HEK293 (cell line): ENCODE data around the gene FAM32A.

Experiments used
- CTCF ChIA-PET: fragments of 350-600 bp; formaldehyde crosslinking; extraction: SDS; loops from one replicate; lab custom pipeline; 2021; ENCODE audit warnings: antibody characterized with exemption; lab: Yijun Ruan, JAX
- POLR2A ChIA-PET: fragments of 300-600 bp; formaldehyde crosslinking; extraction: SDS; loops from one replicate; lab custom pipeline; 2020; ENCODE audit warnings: antibody characterized with exemption, inconsistent platforms; lab: Yijun Ruan, JAX
- H3K27ac ChIP-seq: fragments of 200-500 bp; sonication (Bioruptor generic); 2 replicates; pipeline ENCODE4 v1.5.1; 2014; ENCODE audit warnings: low read depth, low read length, control low read depth, inconsistent platforms; ENCODE audit errors: extremely low read depth
- H3K36me3 ChIP-seq, 2 experiments: fragments of 200-500 bp in 1 of 2; sonication (Bioruptor generic) in 1 of 2; 1 replicate in 1 of 2; 2 replicates in 1 of 2; pipeline ENCODE4 v1.5.1; 2014 to 2017; ENCODE audit warnings: inconsistent platforms in 2 of 2, low read length in 2 of 2; ENCODE audit not compliant: control insufficient read depth in 2 of 2, insufficient read depth in 1 of 2
- H3K4me1 ChIP-seq: fragments of 200-500 bp; sonication (Bioruptor generic); 2 replicates; pipeline ENCODE4 v1.5.1; 2014; ENCODE audit warnings: mild to moderate bottlenecking, low read length, inconsistent platforms; ENCODE audit not compliant: control insufficient read depth, insufficient read depth
- H3K4me3 ChIP-seq: 2 replicates; pipeline ENCODE4 v1.5.1; 2011; ENCODE audit warnings: low read depth, mild to moderate bottlenecking, control low read depth, low read length, moderate library complexity
- H3K9me3 ChIP-seq: fragments of 200-500 bp; sonication (Bioruptor generic); 2 replicates; pipeline ENCODE4 v1.5.1; 2014; ENCODE audit warnings: low read depth, low read length, inconsistent platforms; ENCODE audit not compliant: control insufficient read depth, insufficient read depth
- EGR2 ChIP-seq: fragments of 450-650 bp; formaldehyde crosslinking; IDR thresholded peaks from 2 replicates; pipeline ENCODE4 v1.5.1; 2016; ENCODE audit warnings: low read depth, missing biosample characterization, missing genetic modification characterization
- HOXC10 ChIP-seq: sonication (generic); formaldehyde crosslinking; IDR thresholded peaks from 2 replicates; pipeline ENCODE4 v1.8.1; 2023; ENCODE audit warnings: mild to moderate bottlenecking, missing genetic modification reagents
- KLF9 ChIP-seq: fragments of 450-650 bp; formaldehyde crosslinking; IDR thresholded peaks from 2 replicates; pipeline ENCODE4 v1.5.1; 2016; ENCODE audit warnings: missing biosample characterization, missing genetic modification characterization, low read depth
- SALL2 ChIP-seq: fragments of 450-650 bp; formaldehyde crosslinking; IDR thresholded peaks from 2 replicates; pipeline ENCODE4 v1.5.0; 2017; ENCODE audit warnings: missing biosample characterization, mild to moderate bottlenecking, missing genetic modification characterization, borderline replicate concordance
- TCF7L2 ChIP-seq: IDR thresholded peaks from 2 replicates; pipeline ENCODE4 v1.6.1; 2011; ENCODE audit warnings: low read depth, mild to moderate bottlenecking, inconsistent platforms, low read length, moderate library complexity, borderline replicate concordance
- ZBTB7A ChIP-seq: fragments of 450-650 bp; formaldehyde crosslinking; IDR thresholded peaks from 2 replicates; pipeline ENCODE4 v1.5.1; 2016; ENCODE audit warnings: low read depth, missing biosample characterization, missing genetic modification characterization
- ZEB2 ChIP-seq: fragments of 450-650 bp; formaldehyde crosslinking; IDR thresholded peaks from 2 replicates; pipeline ENCODE4 v1.5.1; 2016; ENCODE audit warnings: missing biosample characterization, missing genetic modification characterization
- ZNF114 ChIP-seq: fragments of 450-650 bp; formaldehyde crosslinking; IDR thresholded peaks from 2 replicates; pipeline ENCODE4 v1.5.0; 2017; ENCODE audit warnings: missing biosample characterization, missing genetic modification characterization
- ZNF140 ChIP-seq: fragments of 450-650 bp; formaldehyde crosslinking; IDR thresholded peaks from 2 replicates; pipeline ENCODE4 v1.5.1; 2016; ENCODE audit warnings: missing biosample characterization, missing genetic modification characterization
- ZNF146 ChIP-seq: fragments of 450-650 bp; formaldehyde crosslinking; IDR thresholded peaks from 2 replicates; pipeline ENCODE4 v1.5.1; 2016; ENCODE audit warnings: missing biosample characterization, missing genetic modification characterization
- ZNF202 ChIP-seq: fragments of 450-650 bp; formaldehyde crosslinking; IDR thresholded peaks from 2 replicates; pipeline ENCODE4 v1.5.1; 2016; ENCODE audit warnings: missing biosample characterization, missing genetic modification characterization, borderline replicate concordance
- ZNF350 ChIP-seq: fragments of 450-650 bp; formaldehyde crosslinking; IDR thresholded peaks from 2 replicates; pipeline ENCODE4 v1.5.0; 2017; ENCODE audit warnings: missing biosample characterization, mild to moderate bottlenecking, missing genetic modification characterization
- ZNF473 ChIP-seq: fragments of 450-650 bp; formaldehyde crosslinking; IDR thresholded peaks from 2 replicates; pipeline ENCODE4 v1.5.1; 2017; ENCODE audit warnings: missing biosample characterization, missing genetic modification characterization
- ZNF514 ChIP-seq: fragments of 450-650 bp; formaldehyde crosslinking; IDR thresholded peaks from 2 replicates; pipeline ENCODE4 v1.5.1; 2016; ENCODE audit warnings: missing biosample characterization, missing genetic modification characterization
- ZNF768 ChIP-seq: fragments of 450-650 bp; formaldehyde crosslinking; IDR thresholded peaks from 2 replicates; pipeline ENCODE4 v1.5.1; 2018; ENCODE audit warnings: missing biosample characterization, mild to moderate bottlenecking, missing genetic modification characterization
- ZXDB ChIP-seq: fragments of 450-650 bp; formaldehyde crosslinking; IDR thresholded peaks from 2 replicates; pipeline ENCODE4 v1.5.1; 2016; ENCODE audit warnings: missing biosample characterization, missing genetic modification characterization
- TF ChIP-seq, protein P1 (sequence below): fragments of 450-650 bp; formaldehyde crosslinking; IDR thresholded peaks from 2 replicates; pipeline ENCODE4 v1.5.1; 2016; ENCODE audit warnings: missing biosample characterization, missing genetic modification characterization, borderline replicate concordance
- TF ChIP-seq, protein P2 (sequence below): fragments of 450-650 bp; formaldehyde crosslinking; IDR thresholded peaks from 2 replicates; pipeline ENCODE4 v1.5.1; 2016; ENCODE audit warnings: missing biosample characterization, missing genetic modification characterization
- TF ChIP-seq, protein P3 (sequence below): fragments of 450-650 bp; formaldehyde crosslinking; IDR thresholded peaks from 2 replicates; pipeline ENCODE4 v1.5.1; 2016; ENCODE audit warnings: missing biosample characterization, missing genetic modification characterization
- TF ChIP-seq, protein P4 (sequence below): fragments of 450-650 bp; IDR thresholded peaks from 2 replicates; pipeline ENCODE4 v1.5.1; 2018; ENCODE audit warnings: missing biosample characterization, missing genetic modification characterization
- TF ChIP-seq, protein P5 (sequence below): fragments of 450-650 bp; formaldehyde crosslinking; IDR thresholded peaks from 2 replicates; pipeline ENCODE4 v1.5.1; 2016; ENCODE audit warnings: missing biosample characterization, missing genetic modification characterization, low read depth
- TF ChIP-seq, protein P6 (sequence below): fragments of 450-650 bp; formaldehyde crosslinking; IDR thresholded peaks from 2 replicates; pipeline ENCODE4 v1.5.1; 2016; ENCODE audit warnings: missing biosample characterization, missing genetic modification characterization, borderline replicate concordance

FAM32A gene

DNA sequence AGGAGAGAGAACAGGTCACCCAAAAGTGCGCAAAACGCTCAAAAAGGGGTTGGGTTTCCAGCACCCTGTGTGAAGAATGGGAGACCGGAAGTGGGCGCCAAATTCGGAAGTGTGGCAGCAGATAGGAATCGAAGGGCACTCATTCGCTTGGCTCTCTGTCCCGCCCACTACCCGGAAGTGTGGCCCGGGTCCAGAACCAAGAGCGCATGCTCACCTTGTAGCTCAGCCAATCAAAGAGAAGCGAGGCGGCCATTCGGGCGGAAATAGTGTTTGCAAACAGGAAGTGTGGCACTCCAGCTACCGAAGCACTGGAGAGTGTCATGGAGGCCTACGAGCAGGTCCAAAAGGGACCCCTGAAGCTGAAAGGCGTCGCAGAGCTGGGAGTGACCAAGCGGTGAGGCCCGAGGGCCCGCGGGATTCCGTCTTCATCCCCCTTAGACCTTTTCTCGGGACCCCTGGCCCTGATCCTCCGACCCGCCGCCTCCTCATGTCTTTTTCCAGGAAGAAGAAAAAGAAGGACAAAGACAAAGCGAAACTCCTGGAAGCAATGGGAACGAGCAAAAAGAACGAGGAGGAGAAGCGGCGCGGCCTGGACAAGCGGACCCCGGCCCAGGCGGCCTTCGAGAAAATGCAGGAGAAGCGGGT is at the start of gene FAM32A:
Gene FAM32A, plus strand, starts transcription at position 288 of the 645 bp plus-strand sequence. Its CDS starts 33 bp downstream, at position 321.
- CTCF ChIA-PET = interaction anchor here (0.6 to 2.0 kb wide), 15 partner anchors 8 to 1612 kb away, joined by 3 to 18 read pairs (median 4); partner anchors contain the start of gene AP1M1
- H3K4me1 ChIP-seq = no peaks in the 10 kb centered on the region
- no peak for TF ChIP-seq ZBTB7A (tag by site-specific recombination)
- TF ChIP-seq, protein P1, sequence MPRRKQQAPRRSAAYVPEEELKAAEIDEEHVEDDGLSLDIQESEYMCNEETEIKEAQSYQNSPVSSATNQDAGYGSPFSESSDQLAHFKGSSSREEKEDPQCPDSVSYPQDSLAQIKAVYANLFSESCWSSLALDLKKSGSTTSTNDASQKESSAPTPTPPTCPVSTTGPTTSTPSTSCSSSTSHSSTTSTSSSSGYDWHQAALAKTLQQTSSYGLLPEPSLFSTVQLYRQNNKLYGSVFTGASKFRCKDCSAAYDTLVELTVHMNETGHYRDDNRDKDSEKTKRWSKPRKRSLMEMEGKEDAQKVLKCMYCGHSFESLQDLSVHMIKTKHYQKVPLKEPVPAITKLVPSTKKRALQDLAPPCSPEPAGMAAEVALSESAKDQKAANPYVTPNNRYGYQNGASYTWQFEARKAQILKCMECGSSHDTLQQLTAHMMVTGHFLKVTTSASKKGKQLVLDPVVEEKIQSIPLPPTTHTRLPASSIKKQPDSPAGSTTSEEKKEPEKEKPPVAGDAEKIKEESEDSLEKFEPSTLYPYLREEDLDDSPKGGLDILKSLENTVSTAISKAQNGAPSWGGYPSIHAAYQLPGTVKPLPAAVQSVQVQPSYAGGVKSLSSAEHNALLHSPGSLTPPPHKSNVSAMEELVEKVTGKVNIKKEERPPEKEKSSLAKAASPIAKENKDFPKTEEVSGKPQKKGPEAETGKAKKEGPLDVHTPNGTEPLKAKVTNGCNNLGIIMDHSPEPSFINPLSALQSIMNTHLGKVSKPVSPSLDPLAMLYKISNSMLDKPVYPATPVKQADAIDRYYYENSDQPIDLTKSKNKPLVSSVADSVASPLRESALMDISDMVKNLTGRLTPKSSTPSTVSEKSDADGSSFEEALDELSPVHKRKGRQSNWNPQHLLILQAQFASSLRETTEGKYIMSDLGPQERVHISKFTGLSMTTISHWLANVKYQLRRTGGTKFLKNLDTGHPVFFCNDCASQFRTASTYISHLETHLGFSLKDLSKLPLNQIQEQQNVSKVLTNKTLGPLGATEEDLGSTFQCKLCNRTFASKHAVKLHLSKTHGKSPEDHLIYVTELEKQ (tag by site-specific recombination) = no peak
- TF ChIP-seq SALL2 = no peak
- TF ChIP-seq KLF9 (tag by site-specific recombination) = no peak
- TF ChIP-seq, protein P2, sequence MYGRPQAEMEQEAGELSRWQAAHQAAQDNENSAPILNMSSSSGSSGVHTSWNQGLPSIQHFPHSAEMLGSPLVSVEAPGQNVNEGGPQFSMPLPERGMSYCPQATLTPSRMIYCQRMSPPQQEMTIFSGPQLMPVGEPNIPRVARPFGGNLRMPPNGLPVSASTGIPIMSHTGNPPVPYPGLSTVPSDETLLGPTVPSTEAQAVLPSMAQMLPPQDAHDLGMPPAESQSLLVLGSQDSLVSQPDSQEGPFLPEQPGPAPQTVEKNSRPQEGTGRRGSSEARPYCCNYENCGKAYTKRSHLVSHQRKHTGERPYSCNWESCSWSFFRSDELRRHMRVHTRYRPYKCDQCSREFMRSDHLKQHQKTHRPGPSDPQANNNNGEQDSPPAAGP (tag by site-specific recombination) = no peak
- TF ChIP-seq HOXC10 (CRISPR knock-in tag) = peak; percentile 85; the same call in 1 of the 2 replicates
- TF ChIP-seq ZNF473 (tag by site-specific recombination) = no peak
- TF ChIP-seq, protein P3, sequence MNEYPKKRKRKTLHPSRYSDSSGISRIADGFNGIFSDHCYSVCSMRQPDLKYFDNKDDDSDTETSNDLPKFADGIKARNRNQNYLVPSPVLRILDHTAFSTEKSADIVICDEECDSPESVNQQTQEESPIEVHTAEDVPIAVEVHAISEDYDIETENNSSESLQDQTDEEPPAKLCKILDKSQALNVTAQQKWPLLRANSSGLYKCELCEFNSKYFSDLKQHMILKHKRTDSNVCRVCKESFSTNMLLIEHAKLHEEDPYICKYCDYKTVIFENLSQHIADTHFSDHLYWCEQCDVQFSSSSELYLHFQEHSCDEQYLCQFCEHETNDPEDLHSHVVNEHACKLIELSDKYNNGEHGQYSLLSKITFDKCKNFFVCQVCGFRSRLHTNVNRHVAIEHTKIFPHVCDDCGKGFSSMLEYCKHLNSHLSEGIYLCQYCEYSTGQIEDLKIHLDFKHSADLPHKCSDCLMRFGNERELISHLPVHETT (tag by site-specific recombination) = no peak
- TF ChIP-seq, protein P4, sequence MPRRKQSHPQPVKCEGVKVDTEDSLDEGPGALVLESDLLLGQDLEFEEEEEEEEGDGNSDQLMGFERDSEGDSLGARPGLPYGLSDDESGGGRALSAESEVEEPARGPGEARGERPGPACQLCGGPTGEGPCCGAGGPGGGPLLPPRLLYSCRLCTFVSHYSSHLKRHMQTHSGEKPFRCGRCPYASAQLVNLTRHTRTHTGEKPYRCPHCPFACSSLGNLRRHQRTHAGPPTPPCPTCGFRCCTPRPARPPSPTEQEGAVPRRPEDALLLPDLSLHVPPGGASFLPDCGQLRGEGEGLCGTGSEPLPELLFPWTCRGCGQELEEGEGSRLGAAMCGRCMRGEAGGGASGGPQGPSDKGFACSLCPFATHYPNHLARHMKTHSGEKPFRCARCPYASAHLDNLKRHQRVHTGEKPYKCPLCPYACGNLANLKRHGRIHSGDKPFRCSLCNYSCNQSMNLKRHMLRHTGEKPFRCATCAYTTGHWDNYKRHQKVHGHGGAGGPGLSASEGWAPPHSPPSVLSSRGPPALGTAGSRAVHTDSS (tag by site-specific recombination) = no peak
- TF ChIP-seq ZNF140 (tag by site-specific recombination) = no peak
- no peak for TF ChIP-seq TCF7L2
- TF ChIP-seq ZNF768 (tag by site-specific recombination) = no peak
- 0 out of 2 replicates have a peak, but pooled peaks have one; percentile 49 for TF ChIP-seq ZXDB (tag by site-specific recombination)
- TF ChIP-seq, protein P5, sequence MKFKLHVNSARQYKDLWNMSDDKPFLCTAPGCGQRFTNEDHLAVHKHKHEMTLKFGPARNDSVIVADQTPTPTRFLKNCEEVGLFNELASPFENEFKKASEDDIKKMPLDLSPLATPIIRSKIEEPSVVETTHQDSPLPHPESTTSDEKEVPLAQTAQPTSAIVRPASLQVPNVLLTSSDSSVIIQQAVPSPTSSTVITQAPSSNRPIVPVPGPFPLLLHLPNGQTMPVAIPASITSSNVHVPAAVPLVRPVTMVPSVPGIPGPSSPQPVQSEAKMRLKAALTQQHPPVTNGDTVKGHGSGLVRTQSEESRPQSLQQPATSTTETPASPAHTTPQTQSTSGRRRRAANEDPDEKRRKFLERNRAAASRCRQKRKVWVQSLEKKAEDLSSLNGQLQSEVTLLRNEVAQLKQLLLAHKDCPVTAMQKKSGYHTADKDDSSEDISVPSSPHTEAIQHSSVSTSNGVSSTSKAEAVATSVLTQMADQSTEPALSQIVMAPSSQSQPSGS (tag by site-specific recombination) = no peak
- TF ChIP-seq ZNF350 = no peak
- no peak for TF ChIP-seq ZNF514 (tag by site-specific recombination)
- no peak for TF ChIP-seq ZNF146
- 0 out of 2 replicates have a peak, but pooled peaks have one; percentile 31 for TF ChIP-seq EGR2
- TF ChIP-seq ZNF202 (tag by site-specific recombination) = no peak
- no peak for TF ChIP-seq ZNF114 (tag by site-specific recombination)
- TF ChIP-seq, protein P6, sequence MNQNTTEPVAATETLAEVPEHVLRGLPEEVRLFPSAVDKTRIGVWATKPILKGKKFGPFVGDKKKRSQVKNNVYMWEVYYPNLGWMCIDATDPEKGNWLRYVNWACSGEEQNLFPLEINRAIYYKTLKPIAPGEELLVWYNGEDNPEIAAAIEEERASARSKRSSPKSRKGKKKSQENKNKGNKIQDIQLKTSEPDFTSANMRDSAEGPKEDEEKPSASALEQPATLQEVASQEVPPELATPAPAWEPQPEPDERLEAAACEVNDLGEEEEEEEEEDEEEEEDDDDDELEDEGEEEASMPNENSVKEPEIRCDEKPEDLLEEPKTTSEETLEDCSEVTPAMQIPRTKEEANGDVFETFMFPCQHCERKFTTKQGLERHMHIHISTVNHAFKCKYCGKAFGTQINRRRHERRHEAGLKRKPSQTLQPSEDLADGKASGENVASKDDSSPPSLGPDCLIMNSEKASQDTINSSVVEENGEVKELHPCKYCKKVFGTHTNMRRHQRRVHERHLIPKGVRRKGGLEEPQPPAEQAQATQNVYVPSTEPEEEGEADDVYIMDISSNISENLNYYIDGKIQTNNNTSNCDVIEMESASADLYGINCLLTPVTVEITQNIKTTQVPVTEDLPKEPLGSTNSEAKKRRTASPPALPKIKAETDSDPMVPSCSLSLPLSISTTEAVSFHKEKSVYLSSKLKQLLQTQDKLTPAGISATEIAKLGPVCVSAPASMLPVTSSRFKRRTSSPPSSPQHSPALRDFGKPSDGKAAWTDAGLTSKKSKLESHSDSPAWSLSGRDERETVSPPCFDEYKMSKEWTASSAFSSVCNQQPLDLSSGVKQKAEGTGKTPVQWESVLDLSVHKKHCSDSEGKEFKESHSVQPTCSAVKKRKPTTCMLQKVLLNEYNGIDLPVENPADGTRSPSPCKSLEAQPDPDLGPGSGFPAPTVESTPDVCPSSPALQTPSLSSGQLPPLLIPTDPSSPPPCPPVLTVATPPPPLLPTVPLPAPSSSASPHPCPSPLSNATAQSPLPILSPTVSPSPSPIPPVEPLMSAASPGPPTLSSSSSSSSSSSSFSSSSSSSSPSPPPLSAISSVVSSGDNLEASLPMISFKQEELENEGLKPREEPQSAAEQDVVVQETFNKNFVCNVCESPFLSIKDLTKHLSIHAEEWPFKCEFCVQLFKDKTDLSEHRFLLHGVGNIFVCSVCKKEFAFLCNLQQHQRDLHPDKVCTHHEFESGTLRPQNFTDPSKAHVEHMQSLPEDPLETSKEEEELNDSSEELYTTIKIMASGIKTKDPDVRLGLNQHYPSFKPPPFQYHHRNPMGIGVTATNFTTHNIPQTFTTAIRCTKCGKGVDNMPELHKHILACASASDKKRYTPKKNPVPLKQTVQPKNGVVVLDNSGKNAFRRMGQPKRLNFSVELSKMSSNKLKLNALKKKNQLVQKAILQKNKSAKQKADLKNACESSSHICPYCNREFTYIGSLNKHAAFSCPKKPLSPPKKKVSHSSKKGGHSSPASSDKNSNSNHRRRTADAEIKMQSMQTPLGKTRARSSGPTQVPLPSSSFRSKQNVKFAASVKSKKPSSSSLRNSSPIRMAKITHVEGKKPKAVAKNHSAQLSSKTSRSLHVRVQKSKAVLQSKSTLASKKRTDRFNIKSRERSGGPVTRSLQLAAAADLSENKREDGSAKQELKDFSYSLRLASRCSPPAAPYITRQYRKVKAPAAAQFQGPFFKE (tag by site-specific recombination) = no peak
- no peak for TF ChIP-seq ZEB2 (tag by site-specific recombination)

More for the DNA sequence above, at the start of gene FAM32A:
- H3K4me3 ChIP-seq = peak within 1 kb of the TSS; percentile 79
- peaks cover 1 to 30% of the 10 kb centered on the region in 2 experiments for H3K36me3 ChIP-seq
- H3K27ac ChIP-seq = peak within 1 kb of the TSS; percentile 48
- POLR2A ChIA-PET = interaction anchor here (0.5 to 1.9 kb wide), 9 partner anchors 9 to 733 kb away, joined by 3 to 27 read pairs (median 4); partner anchors contain the start of genes AP1M1, RAB8A and TPM4
- H3K9me3 ChIP-seq = no peaks in the 10 kb centered on the region
